Osteocyte (in vitro differentiated cells): ENCODE results near the gene BMP5. TPM values are rescaled to one million over a fixed set of nuclear protein-coding genes. Genes with fewer than 3 reads are reported as not detected.

Source experiments
- DNase-seq: peaks from one replicate; pipeline ENCODE4 v3.0.0; 2021; ENCODE audit warnings: mixed read lengths; ENCODE audit not compliant: unreplicated experiment; ENCODE audit errors: extremely low spot score
- H3K27ac Mint-ChIP-seq: one replicate; pipeline ENCODE4 v1.8.0; 2021; ENCODE audit warnings: mild to moderate bottlenecking, mixed read lengths; ENCODE audit not compliant: unreplicated experiment
- H3K27me3 Mint-ChIP-seq: one replicate; pipeline ENCODE4 v1.8.0; 2021; ENCODE audit warnings: mixed read lengths; ENCODE audit not compliant: unreplicated experiment
- H3K36me3 Mint-ChIP-seq: one replicate; pipeline ENCODE4 v1.8.0; 2021; ENCODE audit warnings: mixed read lengths; ENCODE audit not compliant: unreplicated experiment
- H3K4me1 Mint-ChIP-seq: one replicate; pipeline ENCODE4 v1.8.0; 2021; ENCODE audit warnings: mixed read lengths; ENCODE audit not compliant: unreplicated experiment
- H3K4me3 Mint-ChIP-seq: one replicate; pipeline ENCODE4 v1.8.0; 2021; ENCODE audit warnings: mild to moderate bottlenecking, moderate library complexity, mixed read lengths; ENCODE audit not compliant: unreplicated experiment
- H3K9me3 Mint-ChIP-seq: one replicate; pipeline ENCODE4 v1.8.0; 2021; ENCODE audit warnings: mixed read lengths; ENCODE audit not compliant: unreplicated experiment
- total RNA-seq: library from RNA; stranded (reverse); gene quantifications from 2 replicates; pipeline ENCODE4 v1.2.1, GENCODE V29; 2021
- TF ChIP-seq, protein P1 (sequence below): fragments of 200-600 bp; sonication (generic); IDR thresholded peaks from 2 replicates; pipeline ENCODE4 v1.5.0; 2021; ENCODE audit warnings: antibody characterized with exemption, mild to moderate bottlenecking, moderate library complexity

The BMP5 gene
- total RNA-seq, 1 donor from 2014 or later: not detected

DNA sequence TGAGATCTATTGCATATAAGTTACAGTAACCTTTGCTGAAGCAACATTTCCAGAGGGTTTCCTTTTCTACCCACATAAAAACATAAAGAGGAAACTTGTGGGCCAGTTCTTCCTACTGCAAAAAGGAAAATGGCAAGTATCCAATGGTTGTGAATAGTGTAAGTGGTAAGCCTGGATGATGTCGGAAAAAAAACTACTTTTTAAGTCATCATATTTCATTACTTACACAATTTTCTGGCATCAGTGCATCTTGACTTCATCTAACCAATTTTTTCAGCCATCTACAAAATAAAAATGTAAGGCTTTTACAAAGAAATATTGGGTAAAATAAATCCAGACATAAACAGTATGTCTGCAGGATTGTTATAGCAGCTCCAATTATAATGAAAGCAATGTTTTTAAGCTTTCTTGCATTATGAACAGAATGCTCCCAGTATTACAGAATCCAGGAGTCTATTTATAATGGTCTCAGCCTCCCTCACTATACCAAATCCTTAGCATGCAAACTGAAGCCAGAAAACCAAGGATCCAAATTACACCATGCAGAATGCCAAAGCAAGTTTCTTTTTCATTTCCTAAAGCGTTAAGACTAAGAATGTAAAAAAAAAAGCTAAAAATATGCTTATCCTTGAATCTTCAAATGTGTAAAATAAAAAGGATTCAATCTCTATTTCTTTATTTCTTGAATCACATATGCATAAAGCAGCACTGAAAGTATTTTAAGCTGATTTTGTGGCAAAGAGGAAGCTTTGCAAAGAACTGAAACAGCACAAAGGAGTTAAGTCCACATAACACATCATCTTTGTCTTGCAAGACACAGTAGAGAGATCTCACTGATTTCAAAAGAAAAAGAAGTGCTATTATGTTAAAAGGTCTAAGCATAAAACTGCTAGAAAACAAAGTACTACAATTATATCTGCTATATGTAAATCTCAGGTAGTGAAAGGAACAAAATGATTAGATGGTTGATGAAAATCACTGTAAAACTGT, 169.6 kb downstream of the BMP5 start:
- no peaks in the 10 kb centered on the region for H3K27me3 Mint-ChIP-seq
- H3K27ac Mint-ChIP-seq: no peak overlapping the region
- H3K9me3 Mint-ChIP-seq: peaks cover 8% of the 10 kb centered on the region
- H3K4me1 Mint-ChIP-seq: no peaks in the 10 kb centered on the region
- TF ChIP-seq, protein P1, sequence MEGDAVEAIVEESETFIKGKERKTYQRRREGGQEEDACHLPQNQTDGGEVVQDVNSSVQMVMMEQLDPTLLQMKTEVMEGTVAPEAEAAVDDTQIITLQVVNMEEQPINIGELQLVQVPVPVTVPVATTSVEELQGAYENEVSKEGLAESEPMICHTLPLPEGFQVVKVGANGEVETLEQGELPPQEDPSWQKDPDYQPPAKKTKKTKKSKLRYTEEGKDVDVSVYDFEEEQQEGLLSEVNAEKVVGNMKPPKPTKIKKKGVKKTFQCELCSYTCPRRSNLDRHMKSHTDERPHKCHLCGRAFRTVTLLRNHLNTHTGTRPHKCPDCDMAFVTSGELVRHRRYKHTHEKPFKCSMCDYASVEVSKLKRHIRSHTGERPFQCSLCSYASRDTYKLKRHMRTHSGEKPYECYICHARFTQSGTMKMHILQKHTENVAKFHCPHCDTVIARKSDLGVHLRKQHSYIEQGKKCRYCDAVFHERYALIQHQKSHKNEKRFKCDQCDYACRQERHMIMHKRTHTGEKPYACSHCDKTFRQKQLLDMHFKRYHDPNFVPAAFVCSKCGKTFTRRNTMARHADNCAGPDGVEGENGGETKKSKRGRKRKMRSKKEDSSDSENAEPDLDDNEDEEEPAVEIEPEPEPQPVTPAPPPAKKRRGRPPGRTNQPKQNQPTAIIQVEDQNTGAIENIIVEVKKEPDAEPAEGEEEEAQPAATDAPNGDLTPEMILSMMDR: no peak
- no peak overlapping the region for H3K4me3 Mint-ChIP-seq
- DNase-seq: no peak
- H3K36me3 Mint-ChIP-seq: peaks cover 1% of the 10 kb centered on the region

DNA sequence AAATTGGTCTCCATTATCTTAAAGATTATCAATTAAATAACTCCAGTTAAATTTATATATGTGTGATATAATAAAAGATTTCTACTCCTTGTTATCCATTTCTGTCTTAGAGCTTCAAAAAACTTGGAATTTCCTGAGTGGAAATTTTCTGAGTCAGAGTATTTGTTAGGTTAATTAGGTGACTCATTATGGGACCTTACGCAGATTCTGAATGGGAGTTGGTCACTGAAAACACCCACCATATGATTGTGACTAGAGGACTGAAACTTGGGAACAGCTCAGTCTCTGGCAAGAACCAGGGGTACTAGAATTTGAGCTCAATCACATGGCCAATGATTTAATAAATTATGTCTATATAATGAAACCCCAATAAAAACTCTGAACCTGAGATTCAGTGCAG, 171.0 kb downstream of the BMP5 start:
- peaks cover 1% of the 10 kb centered on the region for H3K36me3 Mint-ChIP-seq
- H3K27ac Mint-ChIP-seq: no peak overlapping the region
- DNase-seq: no peak

More for the DNA sequence above, 171.0 kb downstream of the BMP5 start:
- no peaks in the 10 kb centered on the region for H3K27me3 Mint-ChIP-seq
- H3K9me3 Mint-ChIP-seq: peaks cover 8% of the 10 kb centered on the region
- TF ChIP-seq, protein P1: no peak
- no peak overlapping the region for H3K4me3 Mint-ChIP-seq
- H3K4me1 Mint-ChIP-seq: no peaks in the 10 kb centered on the region
